HG02623 (cell line): ENCODE data around the gene DNAJC17.

Source experiments
- ATAC-seq: cut with Tn5 transposase; IDR thresholded peaks from one replicate; pipeline ENCODE4 v1.9.1; 2021; ENCODE audit warnings: moderate library complexity; ENCODE audit not compliant: unreplicated experiment

The DNAJC17 gene

GRCh38 chr15:40807028-40807887, at the start of gene DNAJC17, which contains the start of gene ZFYVE19:
DNAJC17 (minus strand) TSS chr15:40807473; CDS start chr15:40807446, 27 bp downstream.
ZFYVE19 (plus strand) TSS chr15:40807089; CDS start chr15:40807590, 501 bp downstream.
- peak; percentile 92 for ATAC-seq

- ATAC-seq, result no peak
Measured at GRCh38 chr15:40856746-40857145, 49.5 kb upstream of the DNAJC17 start.

- no peak for ATAC-seq
Measured at GRCh38 chr15:40855706-40856234, 48.5 kb upstream of the DNAJC17 start.

DNA sequence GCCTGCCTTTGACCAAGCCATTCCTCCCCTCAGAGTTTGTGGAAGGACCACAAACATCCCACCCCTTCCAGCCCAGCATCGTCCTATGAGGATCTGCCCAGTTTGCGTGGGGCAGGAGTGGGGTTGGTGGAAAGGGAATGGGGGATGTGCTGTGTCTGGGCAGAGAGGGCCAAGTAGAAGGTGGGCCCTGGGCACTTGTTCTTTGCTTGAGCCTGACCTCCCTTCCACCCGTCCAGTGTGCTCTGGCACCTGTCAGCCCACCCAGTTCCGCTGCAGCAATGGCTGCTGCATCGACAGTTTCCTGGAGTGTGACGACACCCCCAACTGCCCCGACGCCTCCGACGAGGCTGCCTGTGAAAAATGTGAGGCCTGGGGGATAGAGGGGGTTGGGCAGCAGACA, 46.9 kb upstream of the DNAJC17 start:
- ATAC-seq, result no peak

- no peak for ATAC-seq
Measured at GRCh38 chr15:40853241-40853890, 46.1 kb upstream of the DNAJC17 start.

DNA sequence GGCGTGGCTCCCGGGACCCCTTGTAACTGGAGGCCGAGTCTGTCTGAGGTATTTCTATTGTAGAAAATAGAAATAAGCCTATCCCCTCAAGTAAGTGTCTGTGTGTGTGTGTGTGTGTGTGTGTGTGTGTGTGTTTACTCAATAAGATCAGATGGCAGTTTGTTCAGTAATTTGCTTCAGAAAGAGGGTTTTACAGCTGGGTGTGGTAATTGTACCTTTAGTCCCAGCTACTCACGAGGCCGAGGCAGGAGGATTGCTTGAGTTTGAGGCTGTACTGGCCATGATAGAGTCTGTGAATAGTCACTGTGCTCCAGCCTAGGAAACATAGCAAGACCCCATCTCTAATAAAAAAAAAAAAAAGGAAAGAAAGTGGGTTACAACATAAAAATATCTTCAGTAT, 45.3 kb upstream of the DNAJC17 start:
- ATAC-seq, result no peak

GRCh38 chr15:40850576-40851112, 43.4 kb upstream of the DNAJC17 start:
- ATAC-seq, result no peak

- peak; percentile 63 for ATAC-seq
Measured at GRCh38 chr15:40847223-40847961, 40.1 kb upstream of the DNAJC17 start.

GRCh38 chr15:40846841-40847222, 39.6 kb upstream of the DNAJC17 start:
- ATAC-seq, result peak; percentile 10

DNA sequence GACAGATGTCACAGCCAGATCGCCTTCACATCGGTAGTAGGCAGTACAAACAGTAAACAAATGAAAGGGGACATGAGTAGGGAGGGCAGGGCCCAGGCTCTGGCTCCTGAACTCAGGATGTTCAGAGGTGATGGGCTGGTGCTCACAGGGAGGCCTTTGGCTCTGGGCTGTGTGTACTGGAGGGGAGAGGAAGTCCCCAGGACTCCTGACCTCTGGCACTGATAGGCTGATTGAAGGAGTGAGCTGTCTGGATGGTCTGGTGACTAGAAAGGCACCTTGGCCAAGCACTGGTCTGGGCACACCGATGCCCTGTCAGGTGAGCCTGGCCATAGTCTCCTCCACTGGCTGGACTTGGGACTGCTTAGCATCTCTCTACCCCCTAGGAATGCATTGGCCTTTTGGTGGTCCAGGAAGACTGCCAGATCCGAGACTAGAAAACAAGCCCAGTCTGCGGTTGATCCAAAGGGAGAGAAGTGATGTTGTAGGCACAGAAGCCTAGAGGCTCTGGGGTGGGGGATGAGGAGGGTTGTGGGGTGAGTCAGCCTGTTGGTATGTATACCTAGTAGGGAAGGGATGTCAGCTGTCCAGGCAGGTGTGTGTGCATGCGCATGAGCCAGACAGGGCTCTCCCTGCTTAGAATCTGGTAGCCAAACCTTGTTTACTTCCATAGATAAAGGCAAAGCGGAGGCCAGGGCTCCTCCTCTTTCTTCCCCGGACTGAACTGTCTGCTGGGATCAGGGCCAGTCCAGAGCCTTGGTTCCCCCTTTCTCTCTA, 38.4 kb upstream of the DNAJC17 start:
- no peak for ATAC-seq

- no peak for ATAC-seq
Measured at GRCh38 chr15:40845036-40845435, 37.8 kb upstream of the DNAJC17 start.

DNA sequence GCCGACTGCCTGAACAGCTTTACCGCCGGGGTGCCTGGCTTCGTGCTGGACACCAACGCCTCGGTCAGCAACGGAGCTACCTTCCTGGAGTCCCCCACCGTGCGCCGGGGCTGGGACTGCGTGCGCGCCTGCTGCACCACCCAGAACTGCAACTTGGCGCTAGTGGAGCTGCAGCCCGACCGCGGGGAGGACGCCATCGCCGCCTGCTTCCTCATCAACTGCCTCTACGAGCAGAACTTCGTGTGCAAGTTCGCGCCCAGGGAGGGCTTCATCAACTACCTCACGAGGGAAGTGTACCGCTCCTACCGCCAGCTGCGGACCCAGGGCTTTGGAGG, 37.4 kb upstream of the DNAJC17 start:
- no peak for ATAC-seq

DNA sequence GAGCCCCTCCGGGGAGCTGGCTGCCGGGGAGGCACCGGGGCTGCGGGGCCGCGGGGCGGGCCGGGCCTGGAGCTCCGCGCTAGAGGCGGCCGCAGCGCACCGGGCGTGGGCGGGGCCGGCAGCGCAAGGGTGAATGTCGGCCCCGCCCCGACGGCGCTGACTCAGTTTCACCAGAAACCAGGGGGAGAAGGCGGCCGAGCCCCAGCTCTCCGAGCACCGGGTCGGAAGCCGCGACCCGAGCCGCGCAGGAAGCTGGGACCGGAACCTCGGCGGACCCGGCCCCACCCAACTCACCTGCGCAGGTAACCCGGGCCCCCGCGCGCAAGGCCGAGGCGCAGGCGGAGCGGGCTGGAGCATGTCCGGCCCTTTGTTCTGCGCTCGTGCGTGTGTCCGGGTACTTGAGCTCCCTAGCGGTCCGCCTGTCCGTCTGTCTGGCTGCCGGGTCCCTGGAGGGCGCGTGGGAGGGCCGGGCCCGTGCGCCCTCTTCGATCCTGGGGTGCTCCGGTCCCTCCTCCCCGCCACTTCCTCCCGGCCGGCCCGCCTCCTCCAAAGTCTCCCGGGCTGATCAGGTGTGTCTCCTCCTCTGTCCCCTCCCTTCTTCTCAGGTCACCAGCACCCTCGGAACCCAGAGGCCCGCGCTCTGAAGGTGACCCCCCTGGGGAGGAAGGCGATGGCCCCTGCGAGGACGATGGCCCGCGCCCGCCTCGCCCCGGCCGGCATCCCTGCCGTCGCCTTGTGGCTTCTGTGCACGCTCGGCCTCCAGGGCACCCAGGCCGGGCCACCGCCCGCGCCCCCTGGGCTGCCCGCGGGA, 36.8 kb upstream of the DNAJC17 start, which contains the start of gene SPINT1:
Gene SPINT1, plus strand, starts transcription at position 164 of the 811 bp plus-strand sequence. Its CDS starts 507 bp downstream, at position 671.
- ATAC-seq, result no peak

- ATAC-seq, result no peak
Measured at GRCh38 chr15:40843261-40843884, 36.1 kb upstream of the DNAJC17 start.

- no peak for ATAC-seq
Measured at GRCh38 chr15:40841741-40842140, 34.5 kb upstream of the DNAJC17 start.

DNA sequence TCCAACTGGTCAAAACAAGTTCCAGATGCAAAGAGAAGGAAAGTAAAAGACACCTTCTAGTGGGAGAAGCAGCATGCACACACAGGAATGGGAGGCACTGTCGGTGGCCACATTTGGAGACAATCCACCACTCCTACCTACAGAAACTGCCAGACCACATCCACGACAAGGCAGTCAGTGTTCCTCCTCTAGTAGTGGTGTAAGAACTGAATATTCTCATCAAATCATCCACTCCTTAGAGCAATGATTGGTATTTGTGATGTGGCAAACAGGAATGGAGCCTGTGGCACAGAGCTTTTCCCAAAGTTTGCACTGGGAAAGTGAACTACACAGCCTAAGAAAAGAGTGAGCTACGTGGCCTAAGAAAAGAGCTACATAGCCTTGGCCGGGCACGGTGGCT, 31.5 kb upstream of the DNAJC17 start:
- no peak for ATAC-seq

DNA sequence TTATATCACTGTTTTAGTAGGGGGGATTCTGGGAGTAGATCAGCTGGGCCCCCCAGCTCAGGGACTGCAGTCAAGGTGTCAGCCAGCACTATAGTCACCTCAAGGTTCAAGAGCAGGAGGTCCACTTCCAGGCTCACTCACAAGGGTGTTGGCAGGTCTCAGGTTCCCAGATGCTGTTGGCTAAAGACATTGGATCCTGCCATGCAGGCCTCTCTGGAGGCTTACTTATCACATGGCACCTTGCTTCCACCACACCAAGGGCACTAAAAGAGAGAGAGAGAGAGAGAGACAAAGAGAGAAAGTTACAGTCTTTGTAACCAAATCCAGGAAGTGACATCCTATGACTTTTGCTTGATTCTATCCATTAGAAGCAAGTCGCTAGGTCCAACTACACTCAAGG, 28.7 kb upstream of the DNAJC17 start:
- ATAC-seq, result no peak

DNA sequence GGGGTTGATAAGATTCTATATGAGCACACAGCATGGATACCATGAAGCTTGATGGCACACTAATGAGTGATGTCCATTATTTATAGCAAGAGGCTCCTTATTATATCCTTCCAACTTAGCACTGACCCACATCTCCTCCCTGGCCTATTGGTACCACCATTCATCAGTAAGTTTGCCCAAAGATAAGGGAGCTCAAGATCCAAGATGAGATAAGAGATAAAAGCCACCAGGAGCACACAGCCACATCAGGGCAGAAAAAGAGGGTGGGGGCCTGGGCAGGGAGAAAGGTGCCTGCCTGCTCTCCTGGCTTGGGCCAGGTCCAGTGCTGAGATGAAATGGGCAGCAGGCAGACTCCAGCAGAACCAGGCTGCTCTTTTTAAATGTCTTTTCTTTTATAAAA, 25.6 kb upstream of the DNAJC17 start:
- no peak for ATAC-seq

DNA sequence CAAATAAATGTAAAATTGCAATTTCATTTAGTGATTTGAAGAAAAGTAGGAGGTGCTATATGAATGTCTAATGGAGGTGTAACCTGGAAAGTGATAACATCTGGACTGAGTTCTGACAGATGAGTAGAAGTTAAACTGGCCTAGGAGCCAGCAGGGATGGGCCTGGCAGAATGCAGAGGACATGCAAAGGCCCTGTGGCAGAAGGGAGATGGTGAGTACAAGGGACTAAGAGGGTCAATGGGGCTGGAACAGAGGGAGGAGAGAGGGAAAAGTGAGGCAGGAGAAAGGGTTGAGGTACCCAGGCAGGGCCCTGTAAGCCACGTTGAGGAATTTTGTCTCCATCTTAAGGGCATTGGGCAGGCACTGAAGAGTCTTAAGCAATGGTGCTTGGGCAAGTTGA, 24.6 kb upstream of the DNAJC17 start:
- ATAC-seq, result no peak
